Motor neuron (in vitro differentiated cells): ENCODE data around the gene LRP4. TPM values are rescaled to one million over a fixed set of nuclear protein-coding genes. Genes with fewer than 3 reads are reported as not detected.

ENCODE experiments used
- ATAC-seq, 8 experiments: fragments of 200-7000 bp; cut with Tn5 transposase; replicated peaks in 6 of 8; 2 replicates each; pipeline ENCODE4 v1.8.0; 2021; ENCODE audit warnings: mild to moderate bottlenecking in 8 of 8, moderate library complexity in 8 of 8
- H3K27ac ChIP-seq, 2 donors: fragments of 250-450 bp; sonication (Bioruptor Pico); 2 replicates each; pipeline ENCODE4 v1.9.0; 2021; ENCODE audit warnings: antibody characterized with exemption in 2 of 2, mild to moderate bottlenecking in 2 of 2, moderate library complexity in 1 of 2
- H3K4me1 ChIP-seq, 2 donors: fragments of 250-450 bp; sonication (Bioruptor Pico); replicated peaks in 1 of 2; 2 replicates each; pipeline ENCODE4 v1.6.1; 2021; ENCODE audit warnings: antibody characterized with exemption in 2 of 2, mild to moderate bottlenecking in 2 of 2, moderate library complexity in 1 of 2
- H3K4me3 ChIP-seq, 5 donors: fragments of 250-450 bp; sonication (Bioruptor Pico); 2 replicates each; pipeline ENCODE4 v1.9.0; 2021; ENCODE audit warnings: antibody characterized with exemption in 5 of 5, mild to moderate bottlenecking in 5 of 5, moderate library complexity in 4 of 5
- WGBS, 10 experiments: fragments of 450-650 bp; shearing (Covaris generic); methylation state at CpG; one replicate each; pipeline ENCODE4 v1.0.0; 2022; 5-methylcytosine and 5-hydroxymethylcytosine counted together
- in situ Hi-C, 9 experiments: fragments of 400-800 bp; cut with MboI; loops; one replicate each; pipeline ENCODE4 v1.15.0; 2021; ENCODE audit warnings: low sequenced_read_pairs in 9 of 9, low pct_unique_long_range_greater_than_20kb in 2 of 9; ENCODE audit not compliant: unreplicated experiment in 9 of 9
- total RNA-seq, 8 experiments: library from RNA; unstranded; fragments of 300-600 nt; gene quantifications; 2 replicates each; pipeline versions ENCODE4 v1.2.3 to v1.2.4, GENCODE V29; 2022

LRP4 gene
- total RNA-seq, 8 experiments from 2014 or later = 0.94 to 27.7 (median 1.7) TPM

GRCh38 chr11:46916286-46917108 is 1.9 kb downstream of the LRP4 start:
- ATAC-seq = peak in 6 of 8 experiments; percentile 11 to 70 (median 36)
- Histone ChIP-seq H3K4me1 (peaks cover 26 to 27% of the 10 kb centered on the region in 2 donors), H3K27ac (no peak overlapping the region), H3K4me3 (peak overlapping the region; percentile 28 to 48 (median 41))
- in situ Hi-C loops = no loop called here
- 0 to 15% (median 6%) methylated on average over 1 to 22 of the region's 24 CpGs for WGBS, 10 experiments

GRCh38 chr11:46914910-46915309 is 3.4 kb downstream of the LRP4 start:
- no peak overlapping the region for H3K27ac ChIP-seq
- in situ Hi-C loops = no loop called here
- WGBS, 10 experiments = 0 to 92% (median 72%) methylated on average over 2 to 7 of the region's 7 CpGs
- ATAC-seq = no peak
- H3K4me3 ChIP-seq = no peak overlapping the region
- peaks cover 25 to 26% of the 10 kb centered on the region in 2 donors for H3K4me1 ChIP-seq

- no peak overlapping the region for H3K4me3 ChIP-seq
Measured at GRCh38 chr11:46914363-46914762, 4.0 kb downstream of the LRP4 start.

GRCh38 chr11:46913484-46913883 is 4.9 kb downstream of the LRP4 start:
- no peak for ATAC-seq
- Histone ChIP-seq H3K27ac (no peak overlapping the region), H3K4me3 (no peak overlapping the region), H3K4me1 (peaks cover 21 to 22% of the 10 kb centered on the region in 2 donors)
- 30 to 100% (median 45%) methylated on average over 1 to 3 of the region's 3 CpGs; no CpG with 5 or more reads in 2 of the 10 experiments for WGBS, 10 experiments
- in situ Hi-C loops = no loop called here

More at GRCh38 chr11:46914363-46914762, 4.0 kb downstream of the LRP4 start:
- in situ Hi-C loops = no loop called here
- Histone ChIP-seq H3K27ac (no peak overlapping the region), H3K4me1 (peaks cover 22 to 24% of the 10 kb centered on the region in 2 donors)
- 0 to 65% (median 40%) methylated on average over 1 to 3 of the region's 5 CpGs; no CpG with 5 or more reads in 3 of the 10 experiments for WGBS, 10 experiments
- ATAC-seq = peak in 2 of 8 experiments; percentile 13 to 21

- in situ Hi-C loops = no loop called here
- Histone ChIP-seq H3K4me3 (peak overlapping the region; percentile 24 to 38 (median 30)), H3K27ac (peak overlapping the region; percentile 83 to 92), H3K4me1 (peaks cover 20 to 21% of the 10 kb centered on the region in 2 donors)
- peak in 5 of 8 experiments; percentile 83 to 94 (median 93) for ATAC-seq
- WGBS, 10 experiments = 0 to 10% (median 3%) methylated on average over 1 to 6 of the region's 13 CpGs; no CpG with 5 or more reads in 4 of the 10 experiments
Measured at GRCh38 chr11:46912526-46913150, 5.7 kb downstream of the LRP4 start.

GRCh38 chr11:46907606-46908005 is 10.7 kb downstream of the LRP4 start:
- peaks cover 7 to 18% of the 10 kb centered on the region in 2 donors for H3K4me1 ChIP-seq
- no peak overlapping the region for H3K27ac ChIP-seq
- H3K4me3 ChIP-seq = no peak overlapping the region
- 92 to 100% (median 100%) methylated on average over 1 to 4 of the region's 4 CpGs for WGBS, 10 experiments
- in situ Hi-C loops = no loop called here
- ATAC-seq = no peak

- WGBS, 10 experiments = 0 to 78% (median 33%) methylated on average over 1 to 9 of the region's 13 CpGs; no CpG with 5 or more reads in 4 of the 10 experiments
- Histone ChIP-seq H3K4me1 (peaks cover 0 to 10% of the 10 kb centered on the region in 2 donors), H3K4me3 (no peak overlapping the region), H3K27ac (no peak overlapping the region)
- peak in 5 of 8 experiments; percentile 13 to 56 (median 43) for ATAC-seq
- in situ Hi-C loops = no loop called here
Measured at GRCh38 chr11:46906609-46907041, 11.7 kb downstream of the LRP4 start.

GRCh38 chr11:46905806-46906205 is 12.5 kb downstream of the LRP4 start:
- in situ Hi-C loops = no loop called here
- ATAC-seq = no peak
- Histone ChIP-seq H3K27ac (no peak overlapping the region), H3K4me1 (peaks cover 0 to 10% of the 10 kb centered on the region in 2 donors), H3K4me3 (no peak overlapping the region)
- 70 to 100% (median 83%) methylated on average over 1 to 4 of the region's 5 CpGs; no CpG with 5 or more reads in 2 of the 10 experiments for WGBS, 10 experiments

- 21 to 55% (median 44%) methylated on average over 1 to 9 of the region's 10 CpGs; no CpG with 5 or more reads in 4 of the 10 experiments for WGBS, 10 experiments
Measured at GRCh38 chr11:46903846-46904245, 14.5 kb downstream of the LRP4 start.

GRCh38 chr11:46902694-46903093 is 15.7 kb downstream of the LRP4 start:
- in situ Hi-C loops = no loop called here
- Histone ChIP-seq H3K27ac (no peak overlapping the region), H3K4me3 (no peak overlapping the region), H3K4me1 (peaks cover 0 to 10% of the 10 kb centered on the region in 2 donors)
- no peak for ATAC-seq
- 33 to 92% (median 60%) methylated on average over 1 to 4 of the region's 6 CpGs; no CpG with 5 or more reads in 7 of the 10 experiments for WGBS, 10 experiments

More at GRCh38 chr11:46903846-46904245, 14.5 kb downstream of the LRP4 start:
- ATAC-seq = peak in 5 of 8 experiments; percentile 32 to 76 (median 53)
- Histone ChIP-seq H3K4me3 (no peak overlapping the region), H3K4me1 (peaks cover 0 to 10% of the 10 kb centered on the region in 2 donors), H3K27ac (no peak overlapping the region)
- in situ Hi-C loops = no loop called here

GRCh38 chr11:46901156-46901555 is 17.2 kb downstream of the LRP4 start:
- 50 to 100% (median 80%) methylated on average over 1 to 3 of the region's 3 CpGs; no CpG with 5 or more reads in 2 of the 10 experiments for WGBS, 10 experiments
- ATAC-seq = no peak
- no peak overlapping the region for H3K27ac ChIP-seq
- H3K4me3 ChIP-seq = no peak overlapping the region
- in situ Hi-C loops = no loop called here
- H3K4me1 ChIP-seq = peaks cover 0 to under 1% of the 10 kb centered on the region in 2 donors

- 60 to 100% (median 85%) methylated on average over 1 to 11 of the region's 13 CpGs; no CpG with 5 or more reads in 1 of the 10 experiments for WGBS, 10 experiments
- in situ Hi-C loops = no loop called here
- Histone ChIP-seq H3K4me3 (no peak overlapping the region), H3K4me1 (no peaks in the 10 kb centered on the region), H3K27ac (no peak overlapping the region)
- no peak for ATAC-seq
Measured at GRCh38 chr11:46900091-46900746, 18.1 kb downstream of the LRP4 start.
